ENCODE data around the gene SRSF6. TPM values are rescaled to one million over a fixed set of nuclear protein-coding genes. Genes with fewer than 3 reads are reported as not detected.

Gene SRSF6
- total and polyA plus RNA-seq, 2 donors (not counting 1 experiment from before 2014, with no cell fraction given): 37.8 to 106 TPM

DNA sequence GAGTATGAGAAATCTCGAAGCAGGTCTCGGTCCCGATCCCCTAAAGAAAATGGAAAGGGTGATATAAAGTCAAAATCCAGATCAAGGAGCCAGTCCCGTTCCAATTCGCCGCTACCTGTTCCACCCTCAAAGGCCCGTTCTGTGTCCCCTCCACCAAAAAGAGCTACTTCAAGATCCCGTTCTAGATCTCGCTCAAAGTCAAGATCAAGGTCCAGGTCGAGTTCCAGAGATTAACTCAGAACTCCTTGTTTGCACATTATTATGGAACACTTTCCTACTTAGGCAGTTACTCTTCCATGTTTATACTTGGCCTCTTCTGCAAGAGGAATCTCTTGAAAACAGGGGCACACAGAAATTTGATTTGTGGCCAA lies 3.1 kb downstream of the SRSF6 start:
- H3K9me3 ChIP-seq (ENCODE audit: control insufficient read depth, insufficient read depth, low read depth, low read length): no peaks in the 10 kb centered on the region
- H3K36me3 ChIP-seq (ENCODE audit: control insufficient read depth, insufficient read depth, low read length): peaks cover 14% of the 10 kb centered on the region
- no peak overlapping the region for H3K9ac ChIP-seq (ENCODE audit: insufficient read depth, low read length)
- peaks cover 45% of the 10 kb centered on the region for H3K79me2 ChIP-seq (ENCODE audit: control insufficient read depth, insufficient read depth, low read length)
- H3K4me1 ChIP-seq (ENCODE audit: control insufficient read depth, extremely low read depth, insufficient read depth, low read length): no peaks in the 10 kb centered on the region
- no peak overlapping the region for H3K27ac ChIP-seq (ENCODE audit: insufficient read depth, low read length)
- TF ChIP-seq, protein P1, sequence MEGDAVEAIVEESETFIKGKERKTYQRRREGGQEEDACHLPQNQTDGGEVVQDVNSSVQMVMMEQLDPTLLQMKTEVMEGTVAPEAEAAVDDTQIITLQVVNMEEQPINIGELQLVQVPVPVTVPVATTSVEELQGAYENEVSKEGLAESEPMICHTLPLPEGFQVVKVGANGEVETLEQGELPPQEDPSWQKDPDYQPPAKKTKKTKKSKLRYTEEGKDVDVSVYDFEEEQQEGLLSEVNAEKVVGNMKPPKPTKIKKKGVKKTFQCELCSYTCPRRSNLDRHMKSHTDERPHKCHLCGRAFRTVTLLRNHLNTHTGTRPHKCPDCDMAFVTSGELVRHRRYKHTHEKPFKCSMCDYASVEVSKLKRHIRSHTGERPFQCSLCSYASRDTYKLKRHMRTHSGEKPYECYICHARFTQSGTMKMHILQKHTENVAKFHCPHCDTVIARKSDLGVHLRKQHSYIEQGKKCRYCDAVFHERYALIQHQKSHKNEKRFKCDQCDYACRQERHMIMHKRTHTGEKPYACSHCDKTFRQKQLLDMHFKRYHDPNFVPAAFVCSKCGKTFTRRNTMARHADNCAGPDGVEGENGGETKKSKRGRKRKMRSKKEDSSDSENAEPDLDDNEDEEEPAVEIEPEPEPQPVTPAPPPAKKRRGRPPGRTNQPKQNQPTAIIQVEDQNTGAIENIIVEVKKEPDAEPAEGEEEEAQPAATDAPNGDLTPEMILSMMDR (conservative IDR thresholded peaks at IDR 0.05 in 1 of 2, IDR thresholded peaks at IDR 0.05 in 1 of 2; ENCODE audit: low read depth in 1 of 2, low read length in 2 of 2): no peak
- no peak for TF ChIP-seq EZH2 (IDR thresholded peaks at IDR 0.05; ENCODE audit: low read length, missing control alignments)
- DNase-seq (ENCODE audit: low read depth in 2 of 2): no peak
- H3K4me3 ChIP-seq (replicated peaks in 1 of 4; ENCODE audit: control extremely low read depth in 1 of 4, insufficient read depth in 1 of 4, low read depth in 3 of 4, low read length in 4 of 4): no peak overlapping the region
- H3K27me3 ChIP-seq (ENCODE audit: control insufficient read depth, insufficient read depth, low read length): no peaks in the 10 kb centered on the region
- no peak overlapping the region for H3K4me2 ChIP-seq (ENCODE audit: extremely low read depth, insufficient read depth, low read length)
- no peaks in the 10 kb centered on the region for H4K20me1 ChIP-seq (ENCODE audit: control insufficient read depth, extremely low read depth, insufficient read depth, low read length)
- H2AFZ ChIP-seq (ENCODE audit: low read length): no peak overlapping the region

DNA sequence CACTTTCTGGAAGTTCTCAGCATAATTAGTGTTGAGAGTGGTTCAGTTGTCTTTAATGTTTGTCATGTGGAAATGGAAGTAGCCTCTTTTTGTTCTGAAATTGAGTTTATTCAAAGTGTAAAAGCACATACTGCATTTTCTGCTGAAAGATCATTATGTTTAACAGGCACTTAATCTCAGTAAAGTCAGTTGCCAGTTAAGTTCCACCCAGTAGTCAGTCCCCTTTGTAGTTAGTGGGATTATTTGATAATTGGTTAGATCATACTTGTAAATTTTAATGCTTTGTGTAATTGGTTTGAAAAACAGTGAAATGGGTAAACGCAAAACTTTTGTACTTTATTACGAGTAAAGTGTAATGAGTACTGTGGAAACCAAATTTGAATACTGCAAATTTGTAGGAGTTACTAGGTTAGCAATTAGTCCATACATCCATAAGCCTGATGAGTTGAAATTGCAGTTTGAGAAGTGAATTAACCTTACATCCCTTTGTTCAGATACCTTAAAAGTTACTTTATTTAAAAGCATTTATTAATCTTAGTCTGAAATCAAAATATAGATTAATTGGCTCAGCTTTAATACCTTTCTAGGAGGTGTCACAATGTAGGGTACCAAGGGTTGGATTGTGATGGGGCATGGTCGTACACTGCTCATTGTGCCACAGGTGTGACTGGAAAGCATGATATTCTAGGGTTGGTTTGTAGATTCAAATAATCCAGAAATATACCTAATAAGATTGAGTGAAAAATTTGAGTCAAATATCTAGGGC lies 4.4 kb downstream of the SRSF6 start:
- Histone ChIP-seq H3K9ac (ENCODE audit: insufficient read depth, low read length) (no peak overlapping the region), H3K27ac (ENCODE audit: insufficient read depth, low read length) (no peak overlapping the region), H3K36me3 (ENCODE audit: control insufficient read depth, insufficient read depth, low read length) (peaks cover 20% of the 10 kb centered on the region), H3K79me2 (ENCODE audit: control insufficient read depth, insufficient read depth, low read length) (peaks cover 45% of the 10 kb centered on the region), H3K9me3 (ENCODE audit: control insufficient read depth, insufficient read depth, low read depth, low read length) (no peaks in the 10 kb centered on the region), H3K4me2 (ENCODE audit: extremely low read depth, insufficient read depth, low read length) (no peak overlapping the region), H3K4me3 (replicated peaks in 1 of 4; ENCODE audit: control extremely low read depth in 1 of 4, insufficient read depth in 1 of 4, low read depth in 3 of 4, low read length in 4 of 4) (no peak overlapping the region), H2AFZ (ENCODE audit: low read length) (no peak overlapping the region), H3K27me3 (ENCODE audit: control insufficient read depth, insufficient read depth, low read length) (no peaks in the 10 kb centered on the region), H3K4me1 (ENCODE audit: control insufficient read depth, extremely low read depth, insufficient read depth, low read length) (no peaks in the 10 kb centered on the region), H4K20me1 (ENCODE audit: control insufficient read depth, extremely low read depth, insufficient read depth, low read length) (no peaks in the 10 kb centered on the region)
- DNase-seq (ENCODE audit: low read depth in 2 of 2): no peak
- no peak for TF ChIP-seq EZH2 (IDR thresholded peaks at IDR 0.05; ENCODE audit: low read length, missing control alignments)
- TF ChIP-seq, protein P1 (conservative IDR thresholded peaks at IDR 0.05 in 1 of 2, IDR thresholded peaks at IDR 0.05 in 1 of 2; ENCODE audit: low read depth in 1 of 2, low read length in 2 of 2): no peak

DNA sequence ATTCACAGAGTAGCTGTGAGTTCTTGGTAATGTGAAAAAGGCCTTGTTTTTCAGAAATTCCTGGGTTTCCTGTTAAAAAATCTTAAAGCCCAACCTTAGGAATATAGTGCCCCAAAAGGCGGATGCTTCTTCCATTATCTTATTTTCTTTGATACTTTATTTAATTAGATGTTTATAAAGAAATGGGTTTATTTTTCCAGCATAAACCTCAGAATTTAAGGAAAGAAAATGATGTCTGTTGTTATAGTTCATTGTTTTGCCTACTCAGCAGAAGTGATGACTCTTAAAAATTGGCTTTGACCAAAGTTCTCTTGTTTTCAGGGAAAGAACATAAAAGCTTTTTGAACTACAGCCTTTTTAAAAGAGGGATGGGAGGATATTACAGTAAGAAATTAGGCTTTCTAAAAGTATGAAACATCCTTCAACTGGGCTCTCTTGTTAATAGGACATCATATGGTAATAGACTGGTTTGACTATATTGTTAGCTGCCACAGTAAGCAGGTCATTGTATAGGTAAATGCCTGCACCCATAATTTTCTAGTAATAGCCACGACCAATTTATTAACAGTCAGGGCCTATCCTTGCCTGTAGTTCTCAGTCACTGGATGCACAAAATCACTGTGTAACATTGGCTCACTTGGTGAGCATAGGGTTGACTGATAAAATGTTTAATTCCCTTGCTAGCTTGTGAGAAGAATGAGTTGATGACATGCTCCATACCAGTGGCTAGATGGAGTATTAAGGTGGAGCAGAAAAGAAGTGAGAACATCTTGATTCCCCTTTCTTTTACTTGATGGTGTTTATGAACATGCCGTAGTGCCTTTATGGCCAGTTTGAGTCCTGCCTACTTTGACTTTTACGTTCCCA lies 5.2 kb downstream of the SRSF6 start:
- H3K4me2 ChIP-seq (ENCODE audit: extremely low read depth, insufficient read depth, low read length): no peak overlapping the region
- no peaks in the 10 kb centered on the region for H4K20me1 ChIP-seq (ENCODE audit: control insufficient read depth, extremely low read depth, insufficient read depth, low read length)
- no peak for TF ChIP-seq EZH2 (IDR thresholded peaks at IDR 0.05; ENCODE audit: low read length, missing control alignments)
- TF ChIP-seq, protein P1 (conservative IDR thresholded peaks at IDR 0.05 in 1 of 2, IDR thresholded peaks at IDR 0.05 in 1 of 2; ENCODE audit: low read depth in 1 of 2, low read length in 2 of 2): no peak
- H3K36me3 ChIP-seq (ENCODE audit: control insufficient read depth, insufficient read depth, low read length): peaks cover 20% of the 10 kb centered on the region
- H3K79me2 ChIP-seq (ENCODE audit: control insufficient read depth, insufficient read depth, low read length): peaks cover 44% of the 10 kb centered on the region
- no peak overlapping the region for H2AFZ ChIP-seq (ENCODE audit: low read length)
- H3K9me3 ChIP-seq (ENCODE audit: control insufficient read depth, insufficient read depth, low read depth, low read length): no peaks in the 10 kb centered on the region
- no peaks in the 10 kb centered on the region for H3K4me1 ChIP-seq (ENCODE audit: control insufficient read depth, extremely low read depth, insufficient read depth, low read length)
- no peak for DNase-seq (ENCODE audit: low read depth in 2 of 2)
- H3K9ac ChIP-seq (ENCODE audit: insufficient read depth, low read length): no peak overlapping the region
- no peak overlapping the region for H3K27ac ChIP-seq (ENCODE audit: insufficient read depth, low read length)
- no peaks in the 10 kb centered on the region for H3K27me3 ChIP-seq (ENCODE audit: control insufficient read depth, insufficient read depth, low read length)
- H3K4me3 ChIP-seq (replicated peaks in 1 of 4; ENCODE audit: control extremely low read depth in 1 of 4, insufficient read depth in 1 of 4, low read depth in 3 of 4, low read length in 4 of 4): no peak overlapping the region

All from fibroblast of lung (primary cell).